GM23338 (cell line): ENCODE measurements around the gene DOCK4. TPM values are rescaled to one million over a fixed set of nuclear protein-coding genes. Genes with fewer than 3 reads are reported as not detected.

Source experiments
- ATAC-seq: fragments of 200-7000 bp; cut with Tn5 transposase; 3 replicates; pipeline ENCODE4 v1.9.1; 2020
- DNase-seq: peaks from one replicate; pipeline ENCODE4 v3.0.0-alpha.2; 2015; ENCODE audit warnings: low spot score
- H2AFZ ChIP-seq: fragments of 200-600 bp; sonication (generic); 2 replicates; pipeline ENCODE4 v1.8.0; 2016; ENCODE audit warnings: antibody characterized with exemption, mild to moderate bottlenecking, moderate library complexity
- H3F3A ChIP-seq: fragments of 200-600 bp; sonication (generic); replicated peaks from 2 replicates; pipeline ENCODE4 v1.8.0; 2017; ENCODE audit warnings: antibody characterized with exemption, mixed run types, low read depth
- H3K27ac ChIP-seq: fragments of 200-600 bp; sonication (generic); 2 replicates; pipeline ENCODE4 v1.6.1; 2016; ENCODE audit warnings: low read depth
- H3K27me3 ChIP-seq: fragments of 200-600 bp; sonication (generic); 2 replicates; pipeline ENCODE4 v1.8.0; 2016; ENCODE audit warnings: mild to moderate bottlenecking, mixed run types, moderate library complexity; ENCODE audit not compliant: insufficient read depth
- H3K36me3 ChIP-seq: fragments of 200-600 bp; sonication (generic); 2 replicates; pipeline ENCODE4 v1.8.0; 2016; ENCODE audit warnings: mild to moderate bottlenecking; ENCODE audit not compliant: insufficient read depth
- H3K4me1 ChIP-seq: fragments of 200-600 bp; sonication (generic); 2 replicates; pipeline ENCODE4 v1.8.0; 2016; ENCODE audit warnings: mild to moderate bottlenecking, moderate library complexity; ENCODE audit not compliant: insufficient read depth
- H3K4me2 ChIP-seq: fragments of 200-600 bp; sonication (generic); 2 replicates; pipeline ENCODE4 v1.7.1; 2017; ENCODE audit warnings: mixed run types
- H3K4me3 ChIP-seq: fragments of 200-600 bp; sonication (generic); 2 replicates; pipeline ENCODE4 v1.6.1; 2016; ENCODE audit warnings: mixed run types
- H3K79me2 ChIP-seq: fragments of 200-600 bp; sonication (generic); replicated peaks from 2 replicates; pipeline ENCODE4 v1.8.0; 2017; ENCODE audit warnings: mild to moderate bottlenecking; ENCODE audit not compliant: insufficient read depth
- H3K9me2 ChIP-seq: fragments of 200-600 bp; sonication (generic); 2 replicates; pipeline ENCODE4 v1.8.0; 2017; ENCODE audit not compliant: insufficient read depth
- H4K20me1 ChIP-seq: fragments of 200-600 bp; sonication (generic); replicated peaks from 2 replicates; pipeline ENCODE4 v1.8.0; 2017; ENCODE audit warnings: mild to moderate bottlenecking; ENCODE audit not compliant: insufficient read depth
- H3K27ac Mint-ChIP-seq: 2 replicates; pipeline ENCODE4 v1.8.0; 2020; ENCODE audit warnings: inconsistent platforms, mild to moderate bottlenecking, moderate library complexity, mixed read lengths
- H3K27me3 Mint-ChIP-seq: 3 replicates; pipeline ENCODE4 v1.8.0; 2022; ENCODE audit warnings: low read depth, mild to moderate bottlenecking, moderate library complexity, mixed read lengths, inconsistent platforms; ENCODE audit not compliant: insufficient read depth, poor library complexity
- H3K36me3 Mint-ChIP-seq: 3 replicates; pipeline ENCODE4 v1.8.0; 2021; ENCODE audit warnings: low read depth, mild to moderate bottlenecking, inconsistent platforms, moderate library complexity, mixed read lengths
- H3K4me1 Mint-ChIP-seq: 3 replicates; pipeline ENCODE4 v1.8.0; 2020; ENCODE audit warnings: mild to moderate bottlenecking, inconsistent platforms, mixed read lengths
- H3K4me3 Mint-ChIP-seq: 3 replicates; pipeline ENCODE4 v1.8.0; 2021; ENCODE audit warnings: moderate library complexity, mild to moderate bottlenecking, inconsistent platforms, mixed read lengths
- H3K9me3 Mint-ChIP-seq: 3 replicates; pipeline ENCODE4 v1.8.0; 2020; ENCODE audit warnings: moderate library complexity, mild to moderate bottlenecking, inconsistent platforms, mixed read lengths
- CREB1 ChIP-seq: fragments of 250-450 bp; sonication (Bioruptor Pico); IDR thresholded peaks from 2 replicates; pipeline ENCODE4 v1.5.0; 2020; ENCODE audit warnings: low read depth, mild to moderate bottlenecking, moderate library complexity
- EZH2 ChIP-seq: fragments of 200-600 bp; sonication (generic); IDR thresholded peaks from one replicate; pipeline ENCODE4 v1.8.0; 2017; ENCODE audit warnings: antibody characterized with exemption, mild to moderate bottlenecking, low read depth; ENCODE audit not compliant: unreplicated experiment
- JUNB ChIP-seq: IDR thresholded peaks from one replicate; pipeline ENCODE4 v1.6.1; 2016; ENCODE audit warnings: antibody characterized with exemption; ENCODE audit not compliant: unreplicated experiment
- ZNF331 ChIP-seq: fragments of 250-450 bp; sonication (Bioruptor Pico); IDR thresholded peaks from 2 replicates; pipeline ENCODE4 v1.5.0; 2020; ENCODE audit warnings: low read depth, mild to moderate bottlenecking, moderate library complexity
- polyA plus RNA-seq: library from polyadenylated mRNA; unstranded; fragments of >200 nt; fragmentation: Nextera tagmentation; extraction: Ambion mirVana; gene quantifications from 2 replicates; pipeline ENCODE4 v1.2.1, GENCODE V29; 2016
- total RNA-seq: library from RNA; depleted of rRNA; stranded (reverse); fragments of >200 nt; shearing (Covaris generic); gene quantifications from 2 replicates; pipeline ENCODE4 v1.2.3, GENCODE V29; 2014
- TF ChIP-seq, protein P1 (sequence below): fragments of 250-450 bp; sonication (Bioruptor Pico); IDR thresholded peaks from 2 replicates; pipeline ENCODE4 v1.5.0; 2020; ENCODE audit warnings: mild to moderate bottlenecking, moderate library complexity
- TF ChIP-seq, protein P2 (sequence below), 2 experiments: fragments of 200-600 bp in 1 of 2; sonication (generic) in 1 of 2; conservative IDR thresholded peaks; 2 replicates each; pipeline versions ENCODE4 v1.5.1 to v1.6.1; 2016 to 2017; ENCODE audit warnings: antibody characterized with exemption in 2 of 2, low read depth in 2 of 2, mild to moderate bottlenecking in 2 of 2, moderate library complexity in 1 of 2

Gene DOCK4
- total and polyA plus RNA-seq, 2 experiments from 2014 or later, result 6.3 to 33.8 TPM

DNA sequence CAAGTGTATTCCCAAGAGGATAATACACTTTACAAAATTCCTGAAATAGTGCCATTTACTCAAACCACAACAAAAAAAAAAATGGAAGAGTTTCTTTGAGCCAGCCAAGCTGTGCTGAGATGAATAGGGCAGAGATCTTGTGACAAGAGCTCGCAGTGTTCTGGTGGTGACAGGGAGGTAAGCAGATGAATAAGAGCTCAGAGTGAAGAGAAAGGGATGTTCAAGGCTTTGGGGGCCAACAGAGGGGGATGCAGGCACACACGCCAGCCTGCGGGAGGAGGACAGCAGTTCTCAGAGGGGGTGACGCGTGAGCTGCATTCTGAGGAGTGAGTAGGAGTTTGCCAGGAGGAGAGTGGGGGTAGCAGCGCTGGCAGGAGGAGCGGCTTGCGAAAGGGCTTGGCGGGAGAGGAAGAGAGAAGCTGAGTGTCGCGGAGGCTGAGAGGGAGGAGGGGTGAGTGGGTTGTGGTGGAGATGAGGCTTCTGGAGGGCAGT is 449.5 kb downstream of the DOCK4 start (continued):
- TF ChIP-seq, protein P1, sequence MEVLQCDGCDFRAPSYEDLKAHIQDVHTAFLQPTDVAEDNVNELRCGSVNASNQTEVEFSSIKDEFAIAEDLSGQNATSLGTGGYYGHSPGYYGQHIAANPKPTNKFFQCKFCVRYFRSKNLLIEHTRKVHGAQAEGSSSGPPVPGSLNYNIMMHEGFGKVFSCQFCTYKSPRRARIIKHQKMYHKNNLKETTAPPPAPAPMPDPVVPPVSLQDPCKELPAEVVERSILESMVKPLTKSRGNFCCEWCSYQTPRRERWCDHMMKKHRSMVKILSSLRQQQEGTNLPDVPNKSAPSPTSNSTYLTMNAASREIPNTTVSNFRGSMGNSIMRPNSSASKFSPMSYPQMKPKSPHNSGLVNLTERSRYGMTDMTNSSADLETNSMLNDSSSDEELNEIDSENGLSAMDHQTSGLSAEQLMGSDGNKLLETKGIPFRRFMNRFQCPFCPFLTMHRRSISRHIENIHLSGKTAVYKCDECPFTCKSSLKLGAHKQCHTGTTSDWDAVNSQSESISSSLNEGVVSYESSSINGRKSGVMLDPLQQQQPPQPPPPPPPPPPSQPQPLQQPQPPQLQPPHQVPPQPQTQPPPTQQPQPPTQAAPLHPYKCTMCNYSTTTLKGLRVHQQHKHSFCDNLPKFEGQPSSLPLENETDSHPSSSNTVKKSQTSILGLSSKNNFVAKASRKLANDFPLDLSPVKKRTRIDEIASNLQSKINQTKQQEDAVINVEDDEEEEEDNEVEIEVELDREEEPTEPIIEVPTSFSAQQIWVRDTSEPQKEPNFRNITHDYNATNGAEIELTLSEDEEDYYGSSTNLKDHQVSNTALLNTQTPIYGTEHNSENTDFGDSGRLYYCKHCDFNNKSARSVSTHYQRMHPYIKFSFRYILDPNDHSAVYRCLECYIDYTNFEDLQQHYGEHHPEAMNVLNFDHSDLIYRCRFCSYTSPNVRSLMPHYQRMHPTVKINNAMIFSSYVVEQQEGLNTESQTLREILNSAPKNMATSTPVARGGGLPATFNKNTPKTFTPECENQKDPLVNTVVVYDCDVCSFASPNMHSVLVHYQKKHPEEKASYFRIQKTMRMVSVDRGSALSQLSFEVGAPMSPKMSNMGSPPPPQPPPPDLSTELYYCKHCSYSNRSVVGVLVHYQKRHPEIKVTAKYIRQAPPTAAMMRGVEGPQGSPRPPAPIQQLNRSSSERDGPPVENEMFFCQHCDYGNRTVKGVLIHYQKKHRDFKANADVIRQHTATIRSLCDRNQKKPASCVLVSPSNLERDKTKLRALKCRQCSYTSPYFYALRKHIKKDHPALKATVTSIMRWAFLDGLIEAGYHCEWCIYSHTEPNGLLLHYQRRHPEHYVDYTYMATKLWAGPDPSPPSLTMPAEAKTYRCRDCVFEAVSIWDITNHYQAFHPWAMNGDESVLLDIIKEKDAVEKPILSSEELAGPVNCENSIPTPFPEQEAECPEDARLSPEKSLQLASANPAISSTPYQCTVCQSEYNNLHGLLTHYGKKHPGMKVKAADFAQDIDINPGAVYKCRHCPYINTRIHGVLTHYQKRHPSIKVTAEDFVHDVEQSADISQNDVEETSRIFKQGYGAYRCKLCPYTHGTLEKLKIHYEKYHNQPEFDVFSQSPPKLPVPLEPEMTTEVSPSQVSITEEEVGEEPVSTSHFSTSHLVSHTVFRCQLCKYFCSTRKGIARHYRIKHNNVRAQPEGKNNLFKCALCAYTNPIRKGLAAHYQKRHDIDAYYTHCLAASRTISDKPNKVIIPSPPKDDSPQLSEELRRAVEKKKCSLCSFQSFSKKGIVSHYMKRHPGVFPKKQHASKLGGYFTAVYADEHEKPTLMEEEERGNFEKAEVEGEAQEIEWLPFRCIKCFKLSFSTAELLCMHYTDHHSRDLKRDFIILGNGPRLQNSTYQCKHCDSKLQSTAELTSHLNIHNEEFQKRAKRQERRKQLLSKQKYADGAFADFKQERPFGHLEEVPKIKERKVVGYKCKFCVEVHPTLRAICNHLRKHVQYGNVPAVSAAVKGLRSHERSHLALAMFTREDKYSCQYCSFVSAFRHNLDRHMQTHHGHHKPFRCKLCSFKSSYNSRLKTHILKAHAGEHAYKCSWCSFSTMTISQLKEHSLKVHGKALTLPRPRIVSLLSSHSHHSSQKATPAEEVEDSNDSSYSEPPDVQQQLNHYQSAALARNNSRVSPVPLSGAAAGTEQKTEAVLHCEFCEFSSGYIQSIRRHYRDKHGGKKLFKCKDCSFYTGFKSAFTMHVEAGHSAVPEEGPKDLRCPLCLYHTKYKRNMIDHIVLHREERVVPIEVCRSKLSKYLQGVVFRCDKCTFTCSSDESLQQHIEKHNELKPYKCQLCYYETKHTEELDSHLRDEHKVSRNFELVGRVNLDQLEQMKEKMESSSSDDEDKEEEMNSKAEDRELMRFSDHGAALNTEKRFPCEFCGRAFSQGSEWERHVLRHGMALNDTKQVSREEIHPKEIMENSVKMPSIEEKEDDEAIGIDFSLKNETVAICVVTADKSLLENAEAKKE (CRISPR knock-in tag), result peak; percentile 9; the same call in 1 of the 2 replicates
- no peak for TF ChIP-seq EZH2
- TF ChIP-seq ZNF331 (CRISPR knock-in tag), result no peak
- TF ChIP-seq JUNB, result no peak
- TF ChIP-seq, protein P2, sequence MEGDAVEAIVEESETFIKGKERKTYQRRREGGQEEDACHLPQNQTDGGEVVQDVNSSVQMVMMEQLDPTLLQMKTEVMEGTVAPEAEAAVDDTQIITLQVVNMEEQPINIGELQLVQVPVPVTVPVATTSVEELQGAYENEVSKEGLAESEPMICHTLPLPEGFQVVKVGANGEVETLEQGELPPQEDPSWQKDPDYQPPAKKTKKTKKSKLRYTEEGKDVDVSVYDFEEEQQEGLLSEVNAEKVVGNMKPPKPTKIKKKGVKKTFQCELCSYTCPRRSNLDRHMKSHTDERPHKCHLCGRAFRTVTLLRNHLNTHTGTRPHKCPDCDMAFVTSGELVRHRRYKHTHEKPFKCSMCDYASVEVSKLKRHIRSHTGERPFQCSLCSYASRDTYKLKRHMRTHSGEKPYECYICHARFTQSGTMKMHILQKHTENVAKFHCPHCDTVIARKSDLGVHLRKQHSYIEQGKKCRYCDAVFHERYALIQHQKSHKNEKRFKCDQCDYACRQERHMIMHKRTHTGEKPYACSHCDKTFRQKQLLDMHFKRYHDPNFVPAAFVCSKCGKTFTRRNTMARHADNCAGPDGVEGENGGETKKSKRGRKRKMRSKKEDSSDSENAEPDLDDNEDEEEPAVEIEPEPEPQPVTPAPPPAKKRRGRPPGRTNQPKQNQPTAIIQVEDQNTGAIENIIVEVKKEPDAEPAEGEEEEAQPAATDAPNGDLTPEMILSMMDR (conservative IDR thresholded peaks at IDR 0.05; ENCODE audit: low read depth in 2 of 2), result peak; percentile 20 to 46; a peak in 2 of 4 replicates
- TF ChIP-seq CREB1 (CRISPR knock-in tag), result peak; percentile 51; the same call in 1 of the 2 replicates

DNA sequence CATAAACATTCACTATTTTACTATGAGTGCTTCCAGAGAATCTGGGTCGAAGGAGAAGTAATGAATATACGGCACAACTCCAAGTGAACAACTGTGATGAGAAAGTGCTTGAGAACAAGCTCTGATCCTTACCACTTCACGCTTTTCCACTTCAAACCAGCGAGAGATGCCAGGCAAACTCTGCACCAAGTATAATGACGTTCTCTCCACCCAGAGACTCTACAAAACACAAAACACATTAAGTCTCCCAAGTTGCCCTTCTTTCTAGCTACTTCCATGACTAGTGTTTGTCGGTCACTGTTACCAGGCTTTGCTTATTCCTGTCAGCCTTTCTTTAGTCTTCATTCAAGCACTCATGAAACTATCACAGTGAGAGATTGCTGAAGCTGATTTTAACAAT is 450.8 kb downstream of the DOCK4 start:
- H3F3A ChIP-seq, result no peaks in the 10 kb centered on the region
- no peak for DNase-seq
- H3K36me3 ChIP-seq, result 0 out of 2 replicates have a peak, but pooled peaks cover 10% of the 10 kb centered on the region
- Mint-ChIP-seq H3K4me1 (peaks cover 16% of the 10 kb centered on the region), H3K4me3 (no peak overlapping the region), H3K9me3 (no peaks in the 10 kb centered on the region), H3K27ac (no peak overlapping the region), H3K27me3 (peaks cover 5% of the 10 kb centered on the region), H3K36me3 (peaks cover 20% of the 10 kb centered on the region)
- no peaks in the 10 kb centered on the region for H4K20me1 ChIP-seq
- no peaks in the 10 kb centered on the region for H3K27me3 ChIP-seq
- H2AFZ ChIP-seq, result no peak overlapping the region
- ATAC-seq, result no peak
- H3K4me1 ChIP-seq, result peaks cover 3% of the 10 kb centered on the region
- H3K79me2 ChIP-seq, result no peaks in the 10 kb centered on the region
- no peak overlapping the region for H3K27ac ChIP-seq
- no peak for TF ChIP-seq ZNF331 (CRISPR knock-in tag)
- no peak overlapping the region for H3K4me2 ChIP-seq
- no peaks in the 10 kb centered on the region for H3K9me2 ChIP-seq
- H3K4me3 ChIP-seq, result no peak overlapping the region
